Measurements from ENCODE around the gene FBXO8.

FBXO8 gene

DNA sequence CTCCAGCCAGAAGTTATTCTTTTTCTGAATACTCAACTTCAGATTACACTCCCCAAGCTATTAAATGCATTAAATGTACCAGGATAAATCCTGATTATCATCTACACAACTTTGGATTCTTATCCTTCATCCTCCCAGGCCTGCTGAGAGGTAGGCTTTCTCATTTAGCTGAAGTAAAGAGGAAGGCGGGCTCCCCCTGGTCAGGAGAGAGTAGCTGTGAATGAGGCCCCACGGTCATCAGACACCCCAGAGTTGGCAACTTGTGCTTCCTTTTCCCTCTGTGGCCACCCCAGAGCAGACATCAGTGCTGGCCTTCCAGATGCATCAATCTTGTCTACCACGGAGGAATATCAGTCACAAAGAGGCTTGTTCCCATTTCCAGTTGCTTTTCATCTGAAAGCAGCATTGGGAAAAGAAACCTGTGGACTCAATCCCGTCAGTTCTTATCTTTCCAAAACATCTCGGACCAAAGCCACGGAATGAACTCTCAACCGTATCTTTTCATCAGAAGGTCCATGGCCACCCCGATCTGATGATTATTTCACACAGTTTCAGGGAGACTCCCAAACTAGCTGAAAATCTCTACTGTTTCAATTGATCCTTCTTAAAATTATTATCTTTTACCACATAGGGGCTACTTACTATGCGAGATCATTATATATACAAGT is 79.2 kb downstream of the FBXO8 start:
- DNase-seq: no peak

DNA sequence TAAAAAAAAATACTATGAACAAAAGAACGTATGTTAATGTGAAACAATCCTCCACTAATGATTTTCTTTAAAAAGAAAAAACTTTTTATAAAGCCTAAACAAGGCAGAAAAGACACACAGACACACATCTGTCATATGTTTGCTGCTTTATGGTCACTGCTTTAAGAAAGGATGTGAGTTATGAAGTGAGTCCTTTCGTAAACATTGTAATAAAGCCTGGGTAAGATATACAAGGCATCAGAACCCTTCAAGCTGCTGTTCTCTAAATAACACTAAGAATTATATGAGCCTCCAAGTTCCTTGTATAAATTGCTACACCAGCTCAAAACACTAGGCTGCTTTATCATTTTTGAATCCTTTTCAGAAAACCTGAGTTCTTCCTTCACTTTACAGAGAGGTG is 81.6 kb downstream of the FBXO8 start:
- no peak for DNase-seq

DNA sequence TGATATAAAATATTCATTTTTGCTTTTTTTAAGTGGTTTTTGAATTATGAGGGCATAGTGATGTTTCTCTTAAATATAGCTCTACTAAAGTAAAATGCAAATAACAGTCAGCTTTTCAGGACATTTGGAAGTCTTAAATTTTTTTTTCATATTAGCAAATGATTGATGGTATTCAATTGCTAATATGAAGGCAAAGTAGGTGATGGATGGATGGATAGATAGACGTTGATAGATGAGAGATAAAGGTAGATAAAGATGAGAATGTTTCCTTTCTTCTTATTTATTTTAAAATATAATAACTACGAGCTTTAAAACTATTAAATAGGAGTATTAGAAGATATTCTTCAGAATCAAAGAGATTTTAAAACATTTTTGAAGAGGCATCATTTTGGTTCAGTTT is 83.7 kb downstream of the FBXO8 start:
- no peak for DNase-seq

DNA sequence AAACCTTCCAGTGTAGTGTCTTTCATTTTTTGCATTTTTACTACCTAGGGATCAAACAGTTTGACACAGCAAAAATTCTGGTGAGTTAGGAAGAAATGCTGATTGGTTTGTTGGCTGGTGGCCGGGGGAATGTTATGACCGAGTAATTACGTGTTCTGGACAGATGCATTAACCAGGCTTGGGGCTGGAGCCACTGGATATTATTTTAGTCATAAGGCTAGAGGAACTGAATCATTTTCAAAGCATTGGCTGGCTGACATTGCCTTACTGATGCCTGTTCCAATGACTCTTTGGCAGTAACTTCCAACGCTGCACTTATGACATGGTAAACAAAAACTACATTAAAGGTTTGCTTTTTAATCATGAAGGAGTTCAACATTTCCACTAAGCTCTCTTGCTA is 84.6 kb downstream of the FBXO8 start:
- no peak for DNase-seq

DNA sequence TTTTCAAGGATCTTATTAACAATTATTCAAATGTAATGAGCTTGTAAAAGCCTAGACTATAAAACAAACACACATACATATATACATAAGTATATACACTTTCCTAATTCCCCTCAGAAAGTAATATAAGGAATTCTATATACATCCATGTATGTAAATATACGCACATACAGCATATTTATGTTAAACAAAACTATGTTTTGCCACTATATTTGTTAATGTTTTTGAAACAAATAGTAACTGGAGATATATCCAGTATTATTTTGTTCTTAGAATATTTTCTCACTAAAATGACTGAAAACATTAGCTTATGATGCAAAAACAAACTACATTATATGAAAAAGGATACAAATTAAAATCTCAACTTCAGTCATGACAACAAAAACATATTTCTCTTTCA is 85.1 kb downstream of the FBXO8 start:
- no peak for DNase-seq

DNA sequence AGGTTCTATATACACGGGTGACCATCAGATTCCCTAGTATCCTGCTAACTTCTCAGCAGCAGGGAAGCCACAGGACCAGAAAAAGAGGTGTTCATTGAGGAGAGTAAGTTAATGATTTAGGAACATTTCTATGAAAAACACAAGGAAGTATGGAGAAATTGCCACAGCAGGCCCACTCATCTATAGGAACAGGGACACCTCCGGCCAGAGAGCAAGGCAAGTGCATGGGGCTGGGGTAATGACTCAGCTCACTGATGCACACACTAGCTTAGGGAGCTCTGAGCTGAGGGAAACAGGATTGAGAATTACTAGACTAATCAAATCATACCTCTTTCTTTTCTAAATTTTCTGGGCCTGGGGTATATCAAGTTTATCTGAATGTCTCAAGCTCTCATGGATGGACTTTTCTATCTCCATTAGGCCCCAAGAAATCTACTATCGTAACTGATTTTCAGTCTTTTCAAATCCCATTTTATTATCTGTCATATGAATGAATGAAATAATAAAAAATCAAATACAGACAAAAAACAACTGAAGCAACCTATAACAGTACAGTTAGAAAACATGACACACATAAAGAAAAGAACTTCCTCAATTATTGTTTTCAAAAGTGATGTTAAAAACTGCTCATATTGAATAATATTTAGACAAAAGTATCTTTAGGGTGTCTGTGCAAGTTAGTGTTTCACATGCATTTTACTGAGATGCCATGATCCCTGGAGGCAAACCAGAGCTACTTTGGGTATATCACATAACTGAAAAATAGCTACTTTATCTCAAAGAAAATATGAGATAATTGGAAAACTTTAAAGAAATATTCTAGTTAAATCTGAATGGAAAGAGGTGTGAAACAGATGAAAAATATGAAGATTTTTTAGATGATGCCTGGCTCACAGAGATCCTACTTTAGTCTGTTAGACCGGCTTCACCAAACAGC is 89.8 kb downstream of the FBXO8 start:
- DNase-seq: no peak

DNA sequence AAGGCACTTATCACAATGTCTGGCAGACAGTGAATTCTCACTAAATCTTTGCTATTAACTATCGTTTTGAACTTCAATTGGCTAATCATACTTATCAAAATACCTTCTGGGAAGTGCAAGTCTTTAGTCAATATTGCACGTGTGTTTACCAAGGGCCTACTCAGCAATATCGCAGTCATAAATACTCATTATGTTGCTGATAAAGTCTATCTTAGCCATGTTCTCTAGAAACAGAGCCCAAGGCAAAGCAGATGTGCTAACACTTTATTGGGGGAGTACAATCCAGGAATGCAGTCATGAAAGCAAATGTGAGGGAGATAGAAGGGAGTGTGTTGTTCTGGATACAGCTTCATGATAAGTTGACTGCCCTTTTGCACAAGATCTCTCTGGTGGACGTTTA is 90.5 kb downstream of the FBXO8 start:
- no peak for DNase-seq

DNA sequence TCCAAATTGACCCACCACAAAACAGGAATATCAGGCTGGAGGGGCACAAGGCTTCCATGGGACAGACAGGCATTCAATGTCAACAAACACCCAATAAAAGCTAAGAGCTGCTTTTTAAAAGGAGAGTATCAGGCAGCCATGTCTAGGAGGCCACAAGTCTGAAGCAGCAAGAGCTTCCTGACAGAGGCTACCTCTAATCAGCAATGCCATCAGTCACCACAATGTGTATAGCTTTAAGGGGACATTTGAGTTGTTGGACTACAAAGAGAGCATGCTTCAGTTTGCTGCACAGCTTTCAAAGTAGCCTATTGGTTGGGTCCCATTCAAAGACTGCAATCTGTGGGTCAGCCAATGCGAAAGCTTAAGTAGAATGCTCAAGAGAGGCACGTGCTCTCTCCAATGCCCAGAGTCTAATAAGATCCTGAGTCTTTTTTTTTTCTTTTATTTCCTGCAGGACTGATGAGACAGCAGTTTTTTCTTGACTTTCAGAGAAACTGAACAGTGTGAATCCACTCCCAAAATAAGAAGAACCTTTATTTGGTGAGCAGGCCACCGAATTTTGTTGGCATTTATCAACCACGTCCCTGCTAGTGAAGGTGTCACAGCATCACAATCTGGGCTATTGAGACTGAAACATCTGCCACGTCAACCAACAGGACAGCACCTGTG is 92.5 kb downstream of the FBXO8 start:
- DNase-seq: no peak

DNA sequence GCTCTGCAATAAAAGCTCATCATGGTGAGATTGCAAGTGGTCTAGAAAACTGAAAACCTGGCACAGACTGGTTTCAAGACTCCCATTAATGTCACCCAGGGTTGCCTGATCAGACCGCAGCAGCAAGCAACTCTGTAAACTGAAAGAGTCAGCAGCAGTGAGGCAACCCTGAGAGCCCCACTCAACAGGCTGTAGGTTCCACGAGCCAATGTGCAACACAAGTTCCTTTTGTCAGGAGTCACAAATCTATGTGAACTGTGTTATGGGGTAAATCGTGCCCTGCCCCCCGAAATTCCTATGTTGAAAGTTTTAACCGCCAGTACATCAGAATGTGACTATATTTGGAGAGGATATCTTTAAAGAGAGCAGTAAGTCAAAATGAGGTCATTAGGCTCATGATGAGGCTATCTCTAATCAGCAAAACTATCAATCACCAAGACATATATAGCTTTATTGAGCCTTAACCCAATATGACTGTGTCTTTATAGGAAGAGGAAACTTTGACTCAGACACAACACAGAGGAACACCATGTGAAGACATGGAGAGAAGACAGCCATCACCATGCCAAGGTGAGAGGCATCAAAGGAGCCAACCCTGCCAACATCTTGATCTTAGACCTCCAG is 94.0 kb downstream of the FBXO8 start:
- no peak for DNase-seq

Measured in SHP77 treated with DMSO at 0.1 percent for 48 hours (cell line).